Ascending aorta (tissue), 2 donors: ENCODE results near the gene THAP9. TPM values are rescaled to one million over a fixed set of nuclear protein-coding genes. Genes with fewer than 3 reads are reported as not detected.

Experiments used
- DNase-seq, 2 donors: peaks; one replicate each; pipeline ENCODE4 v3.0.0-alpha.2; 2019; ENCODE audit warnings: low spot score in 2 of 2
- H3K27ac ChIP-seq, 2 donors: fragments of 200-600 bp; sonication (generic); one replicate each; pipeline ENCODE4 v1.5.1; 2016 to 2017; ENCODE audit warnings: mild to moderate bottlenecking in 1 of 2
- H3K27me3 ChIP-seq: fragments of 200-600 bp; sonication (generic); one replicate; pipeline ENCODE4 v1.5.1; 2017
- H3K36me3 ChIP-seq, 2 donors: fragments of 200-600 bp; sonication (generic); one replicate each; pipeline ENCODE4 v1.5.1; 2016
- H3K4me1 ChIP-seq, 2 donors: fragments of 200-600 bp; sonication (generic); one replicate each; pipeline ENCODE4 v1.5.1; 2016 to 2017; ENCODE audit warnings: mild to moderate bottlenecking in 1 of 2
- H3K4me3 ChIP-seq, 2 donors: fragments of 200-600 bp; sonication (generic); one replicate each; pipeline ENCODE4 v1.5.1; 2016 to 2017; ENCODE audit warnings: mild to moderate bottlenecking in 1 of 2
- H3K9me3 ChIP-seq, 2 donors: fragments of 200-600 bp; sonication (generic); one replicate each; pipeline ENCODE4 v1.5.1; 2016
- CTCF ChIP-seq, 3 experiments: fragments of 200-600 bp in 2 of 3; fragments of 450-650 bp in 1 of 3; sonication (generic) in 2 of 3; IDR thresholded peaks; one replicate each; pipeline ENCODE4 v1.5.1; 2016 to 2019; ENCODE audit warnings: antibody characterized with exemption in 3 of 3, mild to moderate bottlenecking in 1 of 3, moderate library complexity in 1 of 3
- intact Hi-C: fragments of 100-400 bp; cut with DNase I; formaldehyde crosslinking; loops from one replicate; pipeline ENCODE4 v1.15.1; 2023
- total RNA-seq: library from RNA; depleted of rRNA; stranded (reverse); fragments of >200 nt; gene quantifications from one replicate; pipeline ENCODE4 v1.1.0, GENCODE V29; 2016

Gene THAP9
- total RNA-seq, 1 donor from 2014 or later: 0.32 TPM

- no peak for DNase-seq
- no peak for TF ChIP-seq CTCF (IDR thresholded peaks at IDR 0.05)
- Histone ChIP-seq H3K36me3 (peaks cover 0 to 4% of the 10 kb centered on the region in 2 donors), H3K4me3 (no peak overlapping the region), H3K9me3 (no peaks in the 10 kb centered on the region), H3K27ac (no peak overlapping the region), H3K4me1 (no peaks in the 10 kb centered on the region), H3K27me3 (no peaks in the 10 kb centered on the region)
- intact Hi-C loops: no loop called here
These were observed 48.2 kb downstream of the THAP9 start for GRCh38 chr4:82948647-82949204.

GRCh38 chr4:82951196-82951595 is 50.7 kb downstream of the THAP9 start:
- Histone ChIP-seq H3K9me3 (no peaks in the 10 kb centered on the region), H3K27ac (no peak overlapping the region), H3K36me3 (no peaks in the 10 kb centered on the region), H3K4me3 (no peak overlapping the region), H3K27me3 (no peaks in the 10 kb centered on the region), H3K4me1 (no peaks in the 10 kb centered on the region)
- no peak for DNase-seq
- intact Hi-C loops: no loop called here
- no peak for TF ChIP-seq CTCF (IDR thresholded peaks at IDR 0.05)

GRCh38 chr4:82954212-82954611 is 53.7 kb downstream of the THAP9 start:
- TF ChIP-seq CTCF (IDR thresholded peaks at IDR 0.05): no peak
- Histone ChIP-seq H3K4me3 (no peak overlapping the region), H3K4me1 (no peaks in the 10 kb centered on the region), H3K9me3 (no peaks in the 10 kb centered on the region), H3K27ac (no peak overlapping the region), H3K36me3 (peaks cover 0 to 3% of the 10 kb centered on the region in 2 donors), H3K27me3 (no peaks in the 10 kb centered on the region)
- no peak for DNase-seq
- intact Hi-C loops: no loop called here

- Histone ChIP-seq H3K9me3 (no peaks in the 10 kb centered on the region), H3K27ac (no peak overlapping the region), H3K27me3 (no peaks in the 10 kb centered on the region), H3K4me3 (no peak overlapping the region), H3K4me1 (no peaks in the 10 kb centered on the region), H3K36me3 (peaks cover 0 to 12% of the 10 kb centered on the region in 2 donors)
- no peak for TF ChIP-seq CTCF (IDR thresholded peaks at IDR 0.05)
- intact Hi-C loops: no loop called here
- DNase-seq: no peak
These were observed 56.5 kb downstream of the THAP9 start for GRCh38 chr4:82957045-82957444.

GRCh38 chr4:82965763-82966162 is 65.2 kb downstream of the THAP9 start:
- Histone ChIP-seq H3K9me3 (no peaks in the 10 kb centered on the region), H3K27me3 (no peaks in the 10 kb centered on the region), H3K4me1 (no peaks in the 10 kb centered on the region), H3K4me3 (no peak overlapping the region), H3K27ac (no peak overlapping the region), H3K36me3 (peaks cover 5 to 30% of the 10 kb centered on the region in 2 donors)
- TF ChIP-seq CTCF (IDR thresholded peaks at IDR 0.05): no peak
- no peak for DNase-seq
- intact Hi-C loops: no loop called here

- Histone ChIP-seq H3K4me3 (no peak overlapping the region), H3K27me3 (no peaks in the 10 kb centered on the region), H3K9me3 (no peaks in the 10 kb centered on the region), H3K4me1 (no peaks in the 10 kb centered on the region), H3K27ac (no peak overlapping the region), H3K36me3 (peaks cover 5 to 25% of the 10 kb centered on the region in 2 donors)
- intact Hi-C loops: no loop called here
- no peak for TF ChIP-seq CTCF (IDR thresholded peaks at IDR 0.05)
- no peak for DNase-seq
These were observed 68.4 kb downstream of the THAP9 start for GRCh38 chr4:82968972-82969371.
